Karpas-422 (cell line): ENCODE data around the gene ITPR1. TPM values are rescaled to one million over a fixed set of nuclear protein-coding genes. Genes with fewer than 3 reads are reported as not detected.

Experiments
- DNase-seq: peaks from one replicate; pipeline ENCODE4 v3.0.0-alpha.2; 2015
- H2AFZ ChIP-seq: fragments of 200-600 bp; sonication (generic); 2 replicates; pipeline ENCODE4 v1.6.1; 2014; ENCODE audit warnings: antibody characterized with exemption, low read length, mixed read lengths
- H3K27ac ChIP-seq: fragments of 200-600 bp; sonication (generic); 2 replicates; pipeline ENCODE4 v1.5.1; 2014; ENCODE audit warnings: mild to moderate bottlenecking, low read length, moderate library complexity
- H3K27me3 ChIP-seq: fragments of 200-600 bp; sonication (generic); 2 replicates; pipeline ENCODE4 v1.6.1; 2014; ENCODE audit warnings: low read length, mixed read lengths
- H3K36me3 ChIP-seq: fragments of 200-600 bp; sonication (generic); 2 replicates; pipeline ENCODE4 v1.6.1; 2014; ENCODE audit warnings: low read length, mixed read lengths; ENCODE audit not compliant: insufficient read depth
- H3K4me1 ChIP-seq: fragments of 200-600 bp; sonication (generic); 2 replicates; pipeline ENCODE4 v1.6.1; 2014; ENCODE audit warnings: mild to moderate bottlenecking, low read length, mixed read lengths
- H3K4me2 ChIP-seq: fragments of 200-600 bp; sonication (generic); 2 replicates; pipeline ENCODE4 v1.6.1; 2014; ENCODE audit warnings: low read length, low read depth, mild to moderate bottlenecking; ENCODE audit not compliant: poor library complexity, severe bottlenecking
- H3K4me3 ChIP-seq: fragments of 200-600 bp; sonication (generic); 2 replicates; pipeline ENCODE4 v1.5.1; 2014; ENCODE audit warnings: mild to moderate bottlenecking, antibody characterized with exemption, low read length, mixed read lengths
- H3K79me2 ChIP-seq: fragments of 200-600 bp; sonication (generic); 2 replicates; pipeline ENCODE4 v1.6.1; 2014; ENCODE audit warnings: mild to moderate bottlenecking, low read length, mixed read lengths
- H3K9ac ChIP-seq: fragments of 200-600 bp; sonication (generic); 2 replicates; pipeline ENCODE4 v1.6.0; 2014; ENCODE audit warnings: low read length
- H3K9me2 ChIP-seq: fragments of 200-600 bp; sonication (generic), shearing (Covaris generic); replicated peaks from 2 replicates; pipeline ENCODE4 v1.6.0; 2014; ENCODE audit warnings: mild to moderate bottlenecking, low read length, moderate library complexity; ENCODE audit not compliant: insufficient read depth
- H3K9me3 ChIP-seq: fragments of 300-700, 200-600 bp; sonication (generic); 2 replicates; pipeline ENCODE4 v1.6.1; 2014; ENCODE audit warnings: low read length, mixed read lengths
- H4K20me1 ChIP-seq: fragments of 200-600 bp; sonication (generic); 2 replicates; pipeline ENCODE4 v1.6.1; 2014; ENCODE audit warnings: mild to moderate bottlenecking, antibody characterized with exemption, low read length, low read depth; ENCODE audit not compliant: insufficient read depth
- total RNA-seq: library from RNA; depleted of rRNA; stranded (reverse); fragments of >200 nt; shearing (Covaris generic); gene quantifications from 2 replicates; pipeline ENCODE4 v1.2.3, GENCODE V29; 2014; ENCODE audit warnings: low replicate concordance

The ITPR1 gene
- total RNA-seq, 1 experiment from 2014 or later = 18.2 TPM

GRCh38 chr3:4517093-4517492 is 23.9 kb downstream of the ITPR1 start:
- H3K79me2 ChIP-seq = no peaks in the 10 kb centered on the region
- H3K4me3 ChIP-seq = no peak overlapping the region
- H3K9ac ChIP-seq = no peak overlapping the region
- 0 out of 2 replicates have a peak, but pooled peaks cover 7% of the 10 kb centered on the region for H4K20me1 ChIP-seq
- DNase-seq = no peak
- H3K9me2 ChIP-seq = no peaks in the 10 kb centered on the region
- no peak overlapping the region for H3K27ac ChIP-seq
- H3K9me3 ChIP-seq = no peaks in the 10 kb centered on the region
- H3K4me1 ChIP-seq = no peaks in the 10 kb centered on the region
- no peak overlapping the region for H2AFZ ChIP-seq
- no peaks in the 10 kb centered on the region for H3K36me3 ChIP-seq
- no peak overlapping the region for H3K4me2 ChIP-seq
- no peaks in the 10 kb centered on the region for H3K27me3 ChIP-seq

GRCh38 chr3:4517643-4518311 is 24.6 kb downstream of the ITPR1 start:
- Histone ChIP-seq H3K9me2 (no peaks in the 10 kb centered on the region), H2AFZ (no peak overlapping the region), H3K4me2 (no peak overlapping the region), H3K36me3 (no peaks in the 10 kb centered on the region), H3K9me3 (no peaks in the 10 kb centered on the region), H3K27me3 (no peaks in the 10 kb centered on the region), H3K4me1 (no peaks in the 10 kb centered on the region), H4K20me1 (0 out of 2 replicates have a peak, but pooled peaks cover 7% of the 10 kb centered on the region), H3K27ac (no peak overlapping the region), H3K79me2 (no peaks in the 10 kb centered on the region), H3K9ac (no peak overlapping the region), H3K4me3 (no peak overlapping the region)
- no peak for DNase-seq

- H3K4me2 ChIP-seq = no peak overlapping the region
- H2AFZ ChIP-seq = no peak overlapping the region
- no peaks in the 10 kb centered on the region for H3K27me3 ChIP-seq
- H3K9ac ChIP-seq = no peak overlapping the region
- no peaks in the 10 kb centered on the region for H3K36me3 ChIP-seq
- H3K27ac ChIP-seq = no peak overlapping the region
- no peaks in the 10 kb centered on the region for H4K20me1 ChIP-seq
- no peak for DNase-seq
- no peaks in the 10 kb centered on the region for H3K9me2 ChIP-seq
- no peaks in the 10 kb centered on the region for H3K4me1 ChIP-seq
- no peaks in the 10 kb centered on the region for H3K9me3 ChIP-seq
- no peaks in the 10 kb centered on the region for H3K79me2 ChIP-seq
- no peak overlapping the region for H3K4me3 ChIP-seq
These were observed 27.1 kb downstream of the ITPR1 start for GRCh38 chr3:4520033-4520816.

- Histone ChIP-seq H4K20me1 (no peaks in the 10 kb centered on the region), H3K4me1 (no peaks in the 10 kb centered on the region), H3K4me2 (no peak overlapping the region), H3K4me3 (no peak overlapping the region), H3K36me3 (no peaks in the 10 kb centered on the region), H3K27ac (no peak overlapping the region), H3K9me3 (no peaks in the 10 kb centered on the region), H3K27me3 (no peaks in the 10 kb centered on the region), H3K9ac (no peak overlapping the region), H3K79me2 (no peaks in the 10 kb centered on the region), H3K9me2 (no peaks in the 10 kb centered on the region), H2AFZ (no peak overlapping the region)
- DNase-seq = no peak
These were observed 29.8 kb downstream of the ITPR1 start for GRCh38 chr3:4522947-4523346.

GRCh38 chr3:4523710-4524698 is 30.9 kb downstream of the ITPR1 start:
- Histone ChIP-seq H3K9me3 (no peaks in the 10 kb centered on the region), H4K20me1 (no peaks in the 10 kb centered on the region), H3K36me3 (no peaks in the 10 kb centered on the region), H3K9ac (no peak overlapping the region), H3K4me3 (no peak overlapping the region), H3K79me2 (no peaks in the 10 kb centered on the region), H2AFZ (no peak overlapping the region), H3K27ac (no peak overlapping the region), H3K27me3 (no peaks in the 10 kb centered on the region), H3K9me2 (no peaks in the 10 kb centered on the region), H3K4me2 (no peak overlapping the region), H3K4me1 (no peaks in the 10 kb centered on the region)
- DNase-seq = no peak

GRCh38 chr3:4525560-4526223 is 32.5 kb downstream of the ITPR1 start:
- no peaks in the 10 kb centered on the region for H3K36me3 ChIP-seq
- H3K27ac ChIP-seq = no peak overlapping the region
- H3K9ac ChIP-seq = no peak overlapping the region
- no peaks in the 10 kb centered on the region for H3K9me2 ChIP-seq
- DNase-seq = no peak
- no peak overlapping the region for H2AFZ ChIP-seq
- H3K4me1 ChIP-seq = no peaks in the 10 kb centered on the region
- no peak overlapping the region for H3K4me2 ChIP-seq
- H3K79me2 ChIP-seq = no peaks in the 10 kb centered on the region
- 0 out of 2 replicates have a peak, but pooled peaks cover 1% of the 10 kb centered on the region for H4K20me1 ChIP-seq
- no peaks in the 10 kb centered on the region for H3K9me3 ChIP-seq
- H3K27me3 ChIP-seq = no peaks in the 10 kb centered on the region
- H3K4me3 ChIP-seq = no peak overlapping the region

GRCh38 chr3:4528320-4528719 is 35.2 kb downstream of the ITPR1 start:
- Histone ChIP-seq H4K20me1 (0 out of 2 replicates have a peak, but pooled peaks cover 5% of the 10 kb centered on the region), H3K79me2 (no peaks in the 10 kb centered on the region), H3K36me3 (no peaks in the 10 kb centered on the region), H3K9ac (no peak overlapping the region), H3K4me2 (no peak overlapping the region), H3K4me3 (no peak overlapping the region), H3K27ac (no peak overlapping the region), H3K9me2 (no peaks in the 10 kb centered on the region), H3K27me3 (no peaks in the 10 kb centered on the region), H3K4me1 (no peaks in the 10 kb centered on the region), H3K9me3 (no peaks in the 10 kb centered on the region), H2AFZ (no peak overlapping the region)
- DNase-seq = no peak
